ENCODE data around the gene RFTN1.

RFTN1 gene

GRCh38 chr3:16362770-16363169 is 150.7 kb downstream of the RFTN1 start:
- DNase-seq = no peak
- Histone ChIP-seq H3K4me1 (no peaks in the 10 kb centered on the region), H3K27ac (no peak overlapping the region), H3K27me3 (no peaks in the 10 kb centered on the region), H3K36me3 (peaks cover 0 to 37% (median 0%) of the 10 kb centered on the region in 3 donors), H3K9me3 (no peaks in the 10 kb centered on the region), H3K4me3 (no peak overlapping the region)
- no peak for TF ChIP-seq CTCF (IDR thresholded peaks at IDR 0.05)
- intact Hi-C loops (cut with DNase I; ENCODE audit: low total_unique reads) = no loop called here

- no peak for DNase-seq
- H3K36me3 ChIP-seq = peaks cover 0 to 29% (median 0%) of the 10 kb centered on the region in 3 donors
Observed at GRCh38 chr3:16361087-16361486, 152.4 kb downstream of the RFTN1 start.

GRCh38 chr3:16359331-16359730 is 154.2 kb downstream of the RFTN1 start:
- Histone ChIP-seq H3K4me3 (no peak overlapping the region), H3K36me3 (peaks cover 0 to 22% (median under 1%) of the 10 kb centered on the region in 3 donors), H3K9me3 (no peaks in the 10 kb centered on the region), H3K27me3 (no peaks in the 10 kb centered on the region), H3K27ac (no peak overlapping the region), H3K4me1 (no peaks in the 10 kb centered on the region)
- no peak for TF ChIP-seq CTCF (IDR thresholded peaks at IDR 0.05)
- DNase-seq = no peak
- intact Hi-C loops (cut with DNase I; ENCODE audit: low total_unique reads) = no loop called here

More at GRCh38 chr3:16361087-16361486, 152.4 kb downstream of the RFTN1 start:
- H3K4me3 ChIP-seq = no peak overlapping the region
- TF ChIP-seq CTCF (IDR thresholded peaks at IDR 0.05) = no peak
- H3K9me3 ChIP-seq = no peaks in the 10 kb centered on the region
- no peaks in the 10 kb centered on the region for H3K4me1 ChIP-seq
- H3K27ac ChIP-seq = no peak overlapping the region
- H3K27me3 ChIP-seq = no peaks in the 10 kb centered on the region
- intact Hi-C loops (cut with DNase I; ENCODE audit: low total_unique reads) = no loop called here

- H3K4me3 ChIP-seq = no peak overlapping the region
- no peak overlapping the region for H3K27ac ChIP-seq
- no peaks in the 10 kb centered on the region for H3K27me3 ChIP-seq
- no peak for TF ChIP-seq CTCF (IDR thresholded peaks at IDR 0.05)
- H3K9me3 ChIP-seq = no peaks in the 10 kb centered on the region
- intact Hi-C loops (cut with DNase I; ENCODE audit: low total_unique reads) = no loop called here
- no peaks in the 10 kb centered on the region for H3K4me1 ChIP-seq
- peaks cover 0 to 12% (median 5%) of the 10 kb centered on the region in 3 donors for H3K36me3 ChIP-seq
- DNase-seq = no peak
Observed at GRCh38 chr3:16358336-16358735, 155.2 kb downstream of the RFTN1 start.

- H3K4me3 ChIP-seq = no peak overlapping the region
- H3K9me3 ChIP-seq = no peaks in the 10 kb centered on the region
- H3K27me3 ChIP-seq = no peaks in the 10 kb centered on the region
- no peaks in the 10 kb centered on the region for H3K4me1 ChIP-seq
- DNase-seq = no peak
- TF ChIP-seq CTCF (IDR thresholded peaks at IDR 0.05) = no peak
- intact Hi-C loops (cut with DNase I; ENCODE audit: low total_unique reads) = no loop called here
- no peak overlapping the region for H3K27ac ChIP-seq
- peaks cover 0 to 11% (median 5%) of the 10 kb centered on the region in 3 donors for H3K36me3 ChIP-seq
Observed at GRCh38 chr3:16357186-16358121, 156.0 kb downstream of the RFTN1 start.

Data from tibial artery (tissue), 4 donors.